NCI-H2107 treated with DMSO at 0.1 percent for 48 hours (cell line): ENCODE measurements around the gene PNMA6A.
"Not testable (repeated sequence)": the region's sequence is repeated elsewhere in the genome, so short reads cannot be mapped to it uniquely, and the experiment has no call there.

Source experiments
- DNase-seq: peaks from one replicate; lab custom pipeline; 2025; ENCODE audit not compliant: unreplicated experiment; lab: John Stamatoyannopoulos, UW

The PNMA6A gene

GRCh38 chrX:153074935-153075334, 2.7 kb downstream of the PNMA6A start:
- no peak for DNase-seq

- DNase-seq, result no peak
These were observed 3.1 kb downstream of the PNMA6A start for GRCh38 chrX:153075366-153075765.

GRCh38 chrX:153077437-153078135, 5.3 kb downstream of the PNMA6A start:
- not testable (repeated sequence) for DNase-seq

GRCh38 chrX:153083238-153083923, 11.1 kb downstream of the PNMA6A start:
- not testable (repeated sequence) for DNase-seq

- DNase-seq, result no peak
These were observed 30.2 kb downstream of the PNMA6A start for GRCh38 chrX:153102418-153102817.

- not testable (repeated sequence) for DNase-seq
These were observed 32.7 kb downstream of the PNMA6A start for GRCh38 chrX:153104959-153105358.

GRCh38 chrX:153106092-153106801, 34.0 kb downstream of the PNMA6A start:
- DNase-seq, result not testable (repeated sequence)

- DNase-seq, result not testable (repeated sequence)
These were observed 38.5 kb downstream of the PNMA6A start for GRCh38 chrX:153110735-153111134.

GRCh38 chrX:153113851-153114250, 41.6 kb downstream of the PNMA6A start:
- not testable (repeated sequence) for DNase-seq

- not testable (repeated sequence) for DNase-seq
These were observed 45.5 kb downstream of the PNMA6A start for GRCh38 chrX:153117754-153118153.

- not testable (repeated sequence) for DNase-seq
These were observed 48.0 kb downstream of the PNMA6A start for GRCh38 chrX:153120230-153120629.

GRCh38 chrX:153123468-153123867, 51.2 kb downstream of the PNMA6A start:
- DNase-seq, result not testable (repeated sequence)
